ENCODE data around the gene SPRY4.

DNA sequence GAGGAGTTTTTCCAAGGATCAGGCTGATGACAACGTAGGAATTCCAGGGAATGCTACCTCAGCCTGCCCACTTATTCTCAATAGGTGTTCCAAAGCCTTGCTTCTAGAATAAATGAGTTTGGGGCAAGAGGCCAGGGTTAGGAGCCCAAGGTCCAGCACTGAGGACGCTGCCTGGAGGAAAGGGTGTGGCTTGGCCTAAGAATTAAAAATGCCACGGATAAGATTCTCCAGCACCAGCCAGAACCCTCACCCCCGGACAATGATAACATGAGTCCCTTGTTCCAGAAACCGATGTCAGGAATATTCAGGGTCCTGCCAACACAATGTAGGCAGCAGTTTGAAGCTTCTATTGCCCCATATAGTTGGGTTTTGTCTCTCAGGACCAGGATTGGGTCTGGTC lies 7.6 kb downstream of the SPRY4 start:
- TF ChIP-seq, protein P1, sequence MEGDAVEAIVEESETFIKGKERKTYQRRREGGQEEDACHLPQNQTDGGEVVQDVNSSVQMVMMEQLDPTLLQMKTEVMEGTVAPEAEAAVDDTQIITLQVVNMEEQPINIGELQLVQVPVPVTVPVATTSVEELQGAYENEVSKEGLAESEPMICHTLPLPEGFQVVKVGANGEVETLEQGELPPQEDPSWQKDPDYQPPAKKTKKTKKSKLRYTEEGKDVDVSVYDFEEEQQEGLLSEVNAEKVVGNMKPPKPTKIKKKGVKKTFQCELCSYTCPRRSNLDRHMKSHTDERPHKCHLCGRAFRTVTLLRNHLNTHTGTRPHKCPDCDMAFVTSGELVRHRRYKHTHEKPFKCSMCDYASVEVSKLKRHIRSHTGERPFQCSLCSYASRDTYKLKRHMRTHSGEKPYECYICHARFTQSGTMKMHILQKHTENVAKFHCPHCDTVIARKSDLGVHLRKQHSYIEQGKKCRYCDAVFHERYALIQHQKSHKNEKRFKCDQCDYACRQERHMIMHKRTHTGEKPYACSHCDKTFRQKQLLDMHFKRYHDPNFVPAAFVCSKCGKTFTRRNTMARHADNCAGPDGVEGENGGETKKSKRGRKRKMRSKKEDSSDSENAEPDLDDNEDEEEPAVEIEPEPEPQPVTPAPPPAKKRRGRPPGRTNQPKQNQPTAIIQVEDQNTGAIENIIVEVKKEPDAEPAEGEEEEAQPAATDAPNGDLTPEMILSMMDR (conservative IDR thresholded peaks at IDR 0.05; ENCODE audit: low read depth, low read length): no peak
- TF ChIP-seq POLR2A (IDR thresholded peaks at IDR 0.05; ENCODE audit: low read depth, low read length): no peak
- TF ChIP-seq CHD1 (IDR thresholded peaks at IDR 0.05; ENCODE audit: low read depth, low read length): no peak
- TF ChIP-seq MAFK (IDR thresholded peaks at IDR 0.05; ENCODE audit: low read depth, low read length): no peak
- no peak for TF ChIP-seq RCOR1 (IDR thresholded peaks at IDR 0.05; ENCODE audit: insufficient replicate concordance, low read length)
- TF ChIP-seq, protein P2, sequence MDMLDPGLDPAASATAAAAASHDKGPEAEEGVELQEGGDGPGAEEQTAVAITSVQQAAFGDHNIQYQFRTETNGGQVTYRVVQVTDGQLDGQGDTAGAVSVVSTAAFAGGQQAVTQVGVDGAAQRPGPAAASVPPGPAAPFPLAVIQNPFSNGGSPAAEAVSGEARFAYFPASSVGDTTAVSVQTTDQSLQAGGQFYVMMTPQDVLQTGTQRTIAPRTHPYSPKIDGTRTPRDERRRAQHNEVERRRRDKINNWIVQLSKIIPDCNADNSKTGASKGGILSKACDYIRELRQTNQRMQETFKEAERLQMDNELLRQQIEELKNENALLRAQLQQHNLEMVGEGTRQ (IDR thresholded peaks at IDR 0.05; ENCODE audit: low read depth, low read length): no peak
- TF ChIP-seq, protein P3, sequence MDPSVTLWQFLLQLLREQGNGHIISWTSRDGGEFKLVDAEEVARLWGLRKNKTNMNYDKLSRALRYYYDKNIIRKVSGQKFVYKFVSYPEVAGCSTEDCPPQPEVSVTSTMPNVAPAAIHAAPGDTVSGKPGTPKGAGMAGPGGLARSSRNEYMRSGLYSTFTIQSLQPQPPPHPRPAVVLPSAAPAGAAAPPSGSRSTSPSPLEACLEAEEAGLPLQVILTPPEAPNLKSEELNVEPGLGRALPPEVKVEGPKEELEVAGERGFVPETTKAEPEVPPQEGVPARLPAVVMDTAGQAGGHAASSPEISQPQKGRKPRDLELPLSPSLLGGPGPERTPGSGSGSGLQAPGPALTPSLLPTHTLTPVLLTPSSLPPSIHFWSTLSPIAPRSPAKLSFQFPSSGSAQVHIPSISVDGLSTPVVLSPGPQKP (IDR thresholded peaks at IDR 0.05; ENCODE audit: borderline replicate concordance, low read depth, low read length): no peak
- no peak for TF ChIP-seq RAD21 (IDR thresholded peaks at IDR 0.05; ENCODE audit: low read length)
- TF ChIP-seq RFX5 (IDR thresholded peaks at IDR 0.05; ENCODE audit: low read depth, low read length): no peak
- no peak for TF ChIP-seq SMC3 (IDR thresholded peaks at IDR 0.05; ENCODE audit: low read depth, low read length)
- no peak for TF ChIP-seq MXI1 (IDR thresholded peaks at IDR 0.05; ENCODE audit: borderline replicate concordance, low read depth, low read length)
- no peak for TF ChIP-seq CEBPB (IDR thresholded peaks at IDR 0.05; ENCODE audit: low read depth, low read length)

Measured in IMR-90 (cell line).